Measurements from ENCODE around the gene MAPK9. TPM values are rescaled to one million over a fixed set of nuclear protein-coding genes. Genes with fewer than 3 reads are reported as not detected.

Gene MAPK9
- total RNA-seq, 2 experiments from 2014 or later = 41.7 to 43.2 TPM

DNA sequence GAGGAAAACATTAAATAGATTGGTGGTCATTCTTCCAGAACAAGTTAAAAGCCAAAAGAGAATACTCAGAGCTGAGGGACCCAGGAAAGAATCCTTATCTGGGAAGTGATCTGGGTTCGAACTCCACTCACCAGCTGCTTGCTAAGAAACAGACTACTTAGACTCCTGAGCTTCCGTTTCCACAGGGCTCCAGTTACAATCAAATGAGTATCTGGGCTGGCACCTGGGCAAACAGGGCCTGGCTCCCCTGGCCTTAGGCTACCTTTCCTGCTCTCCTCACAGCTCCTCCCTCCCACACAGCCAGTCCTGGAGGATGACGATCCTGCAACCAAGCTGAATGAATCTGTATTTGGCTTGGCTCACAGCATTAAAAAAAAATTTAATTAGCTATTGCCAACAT lies 2.5 kb downstream of the MAPK9 start:
- Mint-ChIP-seq H3K4me3 (no peak overlapping the region), H3K27ac (no peak overlapping the region), H3K4me1 (ENCODE audit: low read depth) (peaks cover 25% of the 10 kb centered on the region), H3K27me3 (no peaks in the 10 kb centered on the region), H3K9me3 (no peaks in the 10 kb centered on the region), H3K36me3 (peaks cover 22% of the 10 kb centered on the region)
- CTCF ChIA-PET = interaction anchor here (0.6 to 8.0 kb wide), 4 partner anchors 26 to 584 kb away, joined by 3 to 155 read pairs (median 19); no protein-coding TSS in a partner anchor
- intact Hi-C loops (cut with micrococcal nuclease) = no loop called here
- POLR2A ChIA-PET = no interaction called here
- DNase-seq = no peak

DNA sequence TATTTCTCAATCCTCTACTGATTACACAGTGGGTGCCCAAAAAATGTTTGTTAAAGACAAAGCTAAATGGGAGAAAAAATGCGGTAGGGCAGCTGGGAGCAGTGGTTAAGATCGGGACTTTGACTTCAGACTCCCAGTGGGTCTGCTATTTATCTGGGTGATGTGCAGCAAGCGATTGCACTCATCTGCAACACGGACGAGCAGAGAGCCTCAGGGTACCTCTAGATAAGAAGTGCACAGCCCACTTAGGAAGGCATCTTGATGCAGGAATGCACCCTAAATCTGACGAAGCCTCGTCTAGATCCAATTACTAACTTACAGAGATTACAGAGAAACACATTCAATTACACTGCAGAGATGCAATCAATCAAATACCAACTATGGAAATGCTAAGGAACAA lies 4.0 kb downstream of the MAPK9 start:
- intact Hi-C loops (cut with micrococcal nuclease) = no loop called here
- Mint-ChIP-seq H3K9me3 (no peaks in the 10 kb centered on the region), H3K36me3 (peaks cover 34% of the 10 kb centered on the region), H3K27ac (no peak overlapping the region), H3K4me1 (ENCODE audit: low read depth) (peaks cover 15% of the 10 kb centered on the region), H3K4me3 (no peak overlapping the region), H3K27me3 (no peaks in the 10 kb centered on the region)
- ChIA-PET CTCF (interaction anchor here (4.0 kb wide), 1 partner anchor 41 kb away, joined by 35 read pairs; no protein-coding TSS in a partner anchor), POLR2A (no interaction called here)
- DNase-seq = no peak

DNA sequence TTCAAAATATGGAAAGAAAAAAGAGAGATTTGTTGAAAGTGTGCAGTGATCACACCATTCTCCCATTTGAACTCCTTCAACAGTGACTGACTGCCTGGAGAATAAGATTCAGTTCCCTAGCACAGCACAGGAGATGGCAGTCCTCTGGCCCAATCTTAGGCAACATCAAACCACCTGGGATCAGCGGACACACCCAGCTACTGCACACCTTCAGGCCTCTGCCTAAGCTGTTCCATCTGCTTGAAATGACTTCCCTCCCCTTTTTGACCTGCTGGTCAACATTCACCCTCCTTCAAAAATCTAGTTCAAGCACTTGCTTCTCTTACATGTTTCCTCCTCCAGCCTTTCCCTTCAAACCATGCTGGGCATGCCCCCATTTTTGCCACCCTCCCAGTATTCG lies 4.5 kb downstream of the MAPK9 start:
- Mint-ChIP-seq H3K9me3 (no peaks in the 10 kb centered on the region), H3K4me1 (ENCODE audit: low read depth) (peaks cover 12% of the 10 kb centered on the region), H3K4me3 (no peak overlapping the region), H3K27ac (no peak overlapping the region), H3K27me3 (no peaks in the 10 kb centered on the region), H3K36me3 (peaks cover 38% of the 10 kb centered on the region)
- intact Hi-C loops (cut with micrococcal nuclease) = no loop called here
- DNase-seq = no peak
- ChIA-PET POLR2A (no interaction called here), CTCF (interaction anchor here (4.0 kb wide), 1 partner anchor 41 kb away, joined by 35 read pairs; no protein-coding TSS in a partner anchor)

DNA sequence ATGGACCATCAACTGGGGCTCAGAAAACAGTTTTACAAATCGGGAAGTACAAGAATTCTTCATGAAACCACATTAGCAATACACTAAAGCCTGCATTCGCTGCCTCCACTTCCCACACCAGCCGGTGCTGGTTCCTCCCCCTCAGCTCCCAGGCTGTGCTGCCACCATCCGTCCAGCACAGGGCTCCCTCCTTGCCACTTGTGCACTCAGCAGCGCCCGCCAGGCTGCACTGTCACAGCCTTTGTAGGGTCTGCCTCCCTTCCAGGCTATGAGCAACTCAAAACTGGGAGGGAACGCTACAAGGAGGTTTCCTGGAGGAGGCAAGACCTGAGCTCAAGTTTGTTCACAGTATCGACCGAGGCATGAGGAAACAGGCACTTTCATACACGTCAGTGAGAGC lies 7.7 kb downstream of the MAPK9 start:
- POLR2A ChIA-PET = no interaction called here
- intact Hi-C loops (cut with micrococcal nuclease) = no loop called here
- Mint-ChIP-seq H3K4me3 (no peak overlapping the region), H3K27ac (no peak overlapping the region), H3K4me1 (ENCODE audit: low read depth) (no peaks in the 10 kb centered on the region), H3K27me3 (no peaks in the 10 kb centered on the region), H3K36me3 (peaks cover 67% of the 10 kb centered on the region), H3K9me3 (peaks cover 6% of the 10 kb centered on the region)
- DNase-seq = no peak
- CTCF ChIA-PET = interaction anchor here (1.1 kb wide), 1 partner anchor 9 kb away, joined by 3 read pairs; no protein-coding TSS in a partner anchor

DNA sequence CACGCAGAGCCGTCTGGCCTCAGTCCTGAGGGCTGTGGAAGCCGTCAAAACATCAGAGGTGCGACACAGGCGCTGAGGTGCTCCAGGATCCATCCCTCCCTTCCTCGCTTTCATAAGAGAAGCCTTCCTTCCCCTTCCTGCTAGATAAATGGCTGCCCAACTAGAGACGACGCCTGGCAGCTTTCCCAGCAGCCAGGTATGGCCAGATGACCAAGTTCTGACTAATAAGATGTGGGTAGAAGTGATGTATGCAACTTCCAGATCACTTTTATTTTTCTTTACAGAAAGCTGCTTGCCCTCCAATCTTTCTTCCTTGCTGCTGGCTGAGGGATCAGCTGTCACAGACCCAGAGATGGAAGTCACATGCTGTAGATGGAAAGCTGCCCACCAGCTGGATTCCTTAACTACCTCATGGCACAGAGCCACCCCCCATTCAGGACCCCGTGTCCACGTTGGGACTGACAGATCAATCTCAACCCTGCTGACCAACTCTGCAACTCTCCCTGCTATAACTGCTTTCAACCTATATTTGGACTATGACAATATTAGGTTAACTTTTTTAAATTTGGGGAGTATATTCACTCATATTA lies 8.8 kb downstream of the MAPK9 start:
- ChIA-PET POLR2A (no interaction called here), CTCF (interaction anchor here (1.1 to 1.9 kb wide), 2 partner anchors 10 to 11 kb away, joined by 3 to 10 read pairs; no protein-coding TSS in a partner anchor)
- intact Hi-C loops (cut with micrococcal nuclease) = no loop called here
- Mint-ChIP-seq H3K4me1 (ENCODE audit: low read depth) (no peaks in the 10 kb centered on the region), H3K36me3 (peaks cover 75% of the 10 kb centered on the region), H3K4me3 (no peak overlapping the region), H3K27me3 (no peaks in the 10 kb centered on the region), H3K27ac (no peak overlapping the region), H3K9me3 (peaks cover 8% of the 10 kb centered on the region)
- DNase-seq = no peak

DNA sequence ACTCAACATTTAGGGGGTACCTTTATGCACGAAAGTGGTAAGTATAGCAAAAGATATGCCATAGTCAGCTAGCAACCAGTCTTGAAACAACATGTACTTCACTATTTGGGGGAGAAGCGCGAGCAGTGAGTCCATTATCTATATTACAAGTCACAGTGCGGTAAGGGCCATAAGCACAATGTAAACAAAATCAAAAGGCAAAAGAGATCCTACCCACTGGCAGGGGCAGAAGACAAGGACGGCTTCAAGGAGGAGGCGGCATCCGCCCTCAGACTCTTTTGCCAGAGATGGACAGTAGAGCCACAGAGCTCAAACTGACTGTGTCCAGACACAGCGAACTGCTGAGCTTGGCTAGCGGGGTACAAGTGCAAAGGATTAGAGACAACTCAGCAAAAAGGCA lies 9.6 kb downstream of the MAPK9 start:
- Mint-ChIP-seq H3K27ac (no peak overlapping the region), H3K9me3 (peaks cover 13% of the 10 kb centered on the region), H3K27me3 (no peaks in the 10 kb centered on the region), H3K4me1 (ENCODE audit: low read depth) (no peaks in the 10 kb centered on the region), H3K36me3 (peaks cover 81% of the 10 kb centered on the region), H3K4me3 (no peak overlapping the region)
- CTCF ChIA-PET = interaction anchor here (1.4 to 1.9 kb wide), 2 partner anchors 12 to 34 kb away, joined by 6 to 10 read pairs; no protein-coding TSS in a partner anchor
- intact Hi-C loops (cut with micrococcal nuclease) = no loop called here
- POLR2A ChIA-PET = no interaction called here
- no peak for DNase-seq

DNA sequence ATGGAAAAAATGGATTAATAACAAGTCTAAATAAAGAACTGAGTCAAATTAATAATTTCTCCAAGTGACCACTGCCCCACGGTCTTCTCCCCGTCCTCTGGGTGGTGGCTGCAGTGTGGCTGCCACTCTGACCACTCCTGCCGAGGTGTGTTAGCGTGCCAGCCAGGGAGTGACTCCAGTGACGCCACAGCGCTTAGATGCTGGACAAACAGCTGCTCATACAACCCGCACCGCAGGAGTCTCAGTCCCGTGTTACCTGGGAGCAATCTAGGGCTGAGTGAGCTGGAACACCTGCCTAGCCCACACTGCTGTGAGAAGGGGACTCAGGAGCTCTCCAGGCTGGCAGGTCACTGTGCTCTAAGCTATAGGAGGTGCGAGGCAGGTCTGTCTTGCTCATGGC lies 10.2 kb downstream of the MAPK9 start:
- Mint-ChIP-seq H3K9me3 (peaks cover 18% of the 10 kb centered on the region), H3K4me3 (no peak overlapping the region), H3K27me3 (no peaks in the 10 kb centered on the region), H3K4me1 (ENCODE audit: low read depth) (no peaks in the 10 kb centered on the region), H3K36me3 (peaks cover 83% of the 10 kb centered on the region), H3K27ac (no peak overlapping the region)
- ChIA-PET CTCF (interaction anchor here (1.4 to 1.9 kb wide), 2 partner anchors 13 to 34 kb away, joined by 6 to 10 read pairs; no protein-coding TSS in a partner anchor), POLR2A (no interaction called here)
- intact Hi-C loops (cut with micrococcal nuclease) = no loop called here
- no peak for DNase-seq

DNA sequence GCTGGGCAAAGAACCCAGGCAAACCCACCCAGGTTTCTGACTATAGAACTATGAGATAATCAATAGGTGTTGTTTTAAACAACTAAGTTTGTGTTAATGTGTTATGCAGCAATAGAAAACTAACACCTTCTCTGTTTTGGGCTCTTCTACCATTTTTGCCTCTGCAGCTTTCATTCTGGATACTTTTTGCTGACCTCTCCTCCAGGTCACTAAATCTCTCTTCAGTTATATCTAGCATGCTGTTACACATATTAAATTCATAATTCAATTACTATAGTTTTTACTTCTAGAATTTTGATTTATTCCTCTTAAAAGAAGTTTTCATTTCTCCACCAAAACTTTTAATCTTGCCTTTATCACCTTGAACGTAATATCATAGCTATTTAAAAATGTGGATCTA lies 17.2 kb downstream of the MAPK9 start:
- POLR2A ChIA-PET = no interaction called here
- Mint-ChIP-seq H3K27me3 (no peaks in the 10 kb centered on the region), H3K9me3 (peaks cover 64% of the 10 kb centered on the region), H3K36me3 (peaks cover 79% of the 10 kb centered on the region), H3K4me3 (no peak overlapping the region), H3K4me1 (ENCODE audit: low read depth) (no peaks in the 10 kb centered on the region), H3K27ac (no peak overlapping the region)
- intact Hi-C loops (cut with micrococcal nuclease) = no loop called here
- CTCF ChIA-PET = interaction anchor here (1.6 kb wide), 1 partner anchor 196 kb away, joined by 3 read pairs; no protein-coding TSS in a partner anchor
- DNase-seq = no peak

DNA sequence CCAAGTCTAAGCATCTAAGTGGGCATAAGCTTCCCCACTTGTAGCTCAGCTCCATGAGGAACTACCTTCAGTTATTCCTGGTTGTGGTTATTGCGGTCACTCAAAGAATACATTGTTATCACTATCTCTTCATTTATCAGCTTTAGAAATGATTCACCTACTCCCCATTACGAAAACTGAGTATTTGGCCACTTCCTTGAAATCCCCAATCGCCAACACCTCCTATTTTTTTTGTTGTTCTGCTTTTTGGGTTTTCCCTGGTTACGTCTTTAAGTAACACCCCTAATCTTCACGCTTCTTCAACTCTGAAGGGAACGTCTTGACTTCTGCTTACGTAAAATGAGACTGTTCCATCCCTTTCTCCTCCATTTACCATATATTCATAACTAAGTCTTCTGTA lies 20.7 kb downstream of the MAPK9 start:
- ChIA-PET POLR2A (no interaction called here), CTCF (interaction anchor here (1.0 kb wide), 1 partner anchor 58 kb away, joined by 3 read pairs; no protein-coding TSS in a partner anchor)
- H3K27me3 Mint-ChIP-seq = no peaks in the 10 kb centered on the region
- DNase-seq = no peak
- peaks cover 83% of the 10 kb centered on the region for H3K36me3 Mint-ChIP-seq
- peaks cover 68% of the 10 kb centered on the region for H3K9me3 Mint-ChIP-seq
- intact Hi-C loops (cut with micrococcal nuclease) = no loop called here
- no peak overlapping the region for H3K27ac Mint-ChIP-seq
- H3K4me1 Mint-ChIP-seq (ENCODE audit: low read depth) = no peaks in the 10 kb centered on the region
- H3K4me3 Mint-ChIP-seq = no peak overlapping the region

DNA sequence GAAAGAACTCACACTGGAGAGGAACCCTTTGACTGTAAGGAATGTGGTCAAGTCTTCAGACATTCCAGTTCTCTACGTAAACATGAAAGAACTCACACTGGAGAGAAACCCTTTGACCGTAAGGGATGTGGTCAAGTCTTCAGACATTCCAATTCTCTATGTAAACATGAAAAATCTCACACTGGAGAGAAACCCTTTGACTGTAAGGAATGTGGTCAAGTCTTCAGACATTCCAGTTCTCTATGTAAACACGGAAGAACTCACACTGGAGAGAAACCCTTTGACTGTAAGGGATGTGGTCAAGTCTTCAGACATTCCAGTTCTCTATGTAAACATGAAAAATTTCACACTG lies 32.6 kb downstream of the MAPK9 start:
- CTCF ChIA-PET = no interaction called here

DNA sequence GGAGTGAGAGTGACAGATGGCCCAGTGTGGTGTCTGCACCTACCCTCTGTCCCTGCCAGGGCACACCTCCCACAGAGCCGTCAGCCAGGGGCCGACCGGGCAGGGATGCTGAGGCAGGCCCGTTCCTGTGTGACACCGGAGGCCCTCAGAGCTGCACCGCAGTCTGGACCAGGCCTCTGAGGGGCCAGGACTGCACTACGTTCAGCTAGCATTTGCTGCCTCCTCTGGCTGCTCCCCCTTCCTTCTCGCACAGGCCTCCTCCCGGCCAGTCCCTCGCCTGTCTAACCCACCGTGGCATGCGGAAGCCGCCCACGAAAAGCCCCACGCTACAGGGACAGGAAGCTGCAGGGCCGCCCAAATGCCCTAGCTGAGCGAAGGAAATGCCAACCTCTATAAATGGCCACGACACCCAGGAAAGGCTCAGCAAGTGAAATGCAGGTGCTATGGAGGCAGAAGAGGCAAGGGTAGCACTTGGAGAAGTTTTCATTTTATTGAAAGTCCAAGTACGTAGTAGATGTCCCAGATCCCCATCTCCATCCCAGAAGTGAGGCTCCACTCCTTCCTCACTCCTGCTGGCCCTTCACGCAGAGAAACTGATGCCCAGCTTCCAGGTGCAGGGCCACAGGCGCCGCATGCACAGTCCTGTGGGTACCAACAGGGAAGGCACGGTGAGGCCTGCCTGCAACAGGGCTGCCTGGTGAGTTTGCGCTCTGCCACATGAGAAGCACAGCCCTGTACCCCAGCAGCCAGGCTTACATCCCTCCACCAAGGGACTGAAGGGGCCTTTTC lies 38.7 kb downstream of the MAPK9 start:
- no peaks in the 10 kb centered on the region for H3K27me3 Mint-ChIP-seq
- peaks cover 89% of the 10 kb centered on the region for H3K36me3 Mint-ChIP-seq
- intact Hi-C loops (cut with micrococcal nuclease) = no loop called here
- H3K4me3 Mint-ChIP-seq = no peak overlapping the region
- DNase-seq = no peak
- H3K9me3 Mint-ChIP-seq = peaks cover 86% of the 10 kb centered on the region
- H3K27ac Mint-ChIP-seq = no peak overlapping the region
- ChIA-PET POLR2A (no interaction called here), CTCF (no interaction called here)
- no peaks in the 10 kb centered on the region for H3K4me1 Mint-ChIP-seq (ENCODE audit: low read depth)

More for the DNA sequence above, 32.6 kb downstream of the MAPK9 start:
- H3K36me3 Mint-ChIP-seq = peaks cover 91% of the 10 kb centered on the region
- H3K27me3 Mint-ChIP-seq = no peaks in the 10 kb centered on the region
- no peak for DNase-seq
- no peak overlapping the region for H3K4me3 Mint-ChIP-seq
- POLR2A ChIA-PET = no interaction called here
- intact Hi-C loops (cut with micrococcal nuclease) = no loop called here
- H3K4me1 Mint-ChIP-seq (ENCODE audit: low read depth) = no peaks in the 10 kb centered on the region
- no peak overlapping the region for H3K27ac Mint-ChIP-seq
- peaks cover 87% of the 10 kb centered on the region for H3K9me3 Mint-ChIP-seq

DNA sequence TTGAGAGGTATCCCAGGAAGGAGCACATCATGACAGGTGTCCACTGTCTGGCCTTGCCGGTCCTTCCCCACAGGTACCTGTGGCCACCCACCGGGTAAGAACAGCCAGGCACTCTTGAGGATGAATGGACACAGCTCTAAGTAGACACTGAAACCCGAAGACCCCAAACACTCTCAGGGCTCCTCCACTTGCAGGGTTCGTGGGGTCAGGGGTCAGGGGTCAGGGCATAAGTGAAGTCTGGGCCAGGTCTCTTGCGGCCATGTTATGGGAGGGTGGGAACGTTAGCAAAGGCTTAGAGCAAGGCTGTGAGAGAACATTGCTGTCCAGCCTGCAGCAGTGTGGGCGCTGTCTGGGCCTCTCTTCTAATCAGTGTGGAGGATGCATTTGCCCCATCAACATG lies 40.0 kb downstream of the MAPK9 start:
- ChIA-PET CTCF (no interaction called here), POLR2A (no interaction called here)
- no peaks in the 10 kb centered on the region for H3K4me1 Mint-ChIP-seq (ENCODE audit: low read depth)
- H3K27me3 Mint-ChIP-seq = no peaks in the 10 kb centered on the region
- H3K9me3 Mint-ChIP-seq = peaks cover 85% of the 10 kb centered on the region
- H3K36me3 Mint-ChIP-seq = peaks cover 88% of the 10 kb centered on the region
- H3K4me3 Mint-ChIP-seq = no peak overlapping the region
- no peak overlapping the region for H3K27ac Mint-ChIP-seq
- intact Hi-C loops (cut with micrococcal nuclease) = no loop called here
- no peak for DNase-seq

DNA sequence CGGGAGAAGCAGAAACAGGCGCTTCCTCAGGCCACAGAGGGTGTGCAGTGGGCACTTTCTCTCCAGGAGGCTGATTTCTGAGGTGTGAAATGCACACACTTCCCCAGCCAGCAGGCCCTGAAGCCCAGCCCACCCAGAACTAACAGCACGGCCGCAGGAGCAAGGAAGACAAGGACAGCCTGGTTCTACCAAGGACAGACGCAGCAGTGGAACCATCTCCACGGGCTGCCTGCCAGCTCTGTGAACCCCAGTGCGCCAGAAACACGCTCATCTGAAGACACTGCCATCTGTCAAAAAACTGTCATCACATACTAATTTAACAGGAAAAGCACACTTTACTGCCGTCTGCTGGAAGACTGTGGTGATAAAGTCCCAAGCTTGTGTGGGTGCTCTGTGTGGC lies 40.7 kb downstream of the MAPK9 start:
- no peaks in the 10 kb centered on the region for H3K27me3 Mint-ChIP-seq
- CTCF ChIA-PET = no interaction called here
- peaks cover 90% of the 10 kb centered on the region for H3K36me3 Mint-ChIP-seq
- POLR2A ChIA-PET = no interaction called here
- H3K27ac Mint-ChIP-seq = no peak overlapping the region
- intact Hi-C loops (cut with micrococcal nuclease) = no loop called here
- peaks cover 86% of the 10 kb centered on the region for H3K9me3 Mint-ChIP-seq
- no peaks in the 10 kb centered on the region for H3K4me1 Mint-ChIP-seq (ENCODE audit: low read depth)
- no peak overlapping the region for H3K4me3 Mint-ChIP-seq
- no peak for DNase-seq

Data from activated CD4-positive, alpha-beta memory T cell treated with anti-CD3 and anti-CD28 coated beads for 36 hours (primary cell).